ENCODE data around the gene ASPHD2.

The ASPHD2 gene

DNA sequence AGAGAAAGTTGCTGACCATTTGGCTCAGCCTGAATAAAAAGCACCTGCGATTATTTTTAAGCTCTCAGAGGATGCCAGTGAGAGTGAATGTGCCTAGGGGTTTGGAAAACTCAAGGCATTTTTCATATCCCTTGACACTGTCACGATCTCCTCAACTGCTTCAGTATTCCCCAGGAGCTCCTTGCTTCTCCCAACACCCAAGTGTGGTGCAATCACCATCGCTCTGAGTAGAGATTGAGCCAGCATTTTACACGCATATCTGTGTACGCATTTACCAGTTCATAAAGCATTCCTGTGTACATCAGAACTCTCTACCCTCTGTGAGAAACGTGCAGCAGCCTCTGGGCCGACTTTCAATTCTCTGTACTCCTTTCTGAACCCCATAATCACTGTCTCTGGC is 56.0 kb downstream of the ASPHD2 start:
- no peak for DNase-seq (ENCODE audit: low read depth)
- no peak overlapping the region for H3K4me3 ChIP-seq (replicated peaks; ENCODE audit: low read depth, low read length)
- TF ChIP-seq, protein P1, sequence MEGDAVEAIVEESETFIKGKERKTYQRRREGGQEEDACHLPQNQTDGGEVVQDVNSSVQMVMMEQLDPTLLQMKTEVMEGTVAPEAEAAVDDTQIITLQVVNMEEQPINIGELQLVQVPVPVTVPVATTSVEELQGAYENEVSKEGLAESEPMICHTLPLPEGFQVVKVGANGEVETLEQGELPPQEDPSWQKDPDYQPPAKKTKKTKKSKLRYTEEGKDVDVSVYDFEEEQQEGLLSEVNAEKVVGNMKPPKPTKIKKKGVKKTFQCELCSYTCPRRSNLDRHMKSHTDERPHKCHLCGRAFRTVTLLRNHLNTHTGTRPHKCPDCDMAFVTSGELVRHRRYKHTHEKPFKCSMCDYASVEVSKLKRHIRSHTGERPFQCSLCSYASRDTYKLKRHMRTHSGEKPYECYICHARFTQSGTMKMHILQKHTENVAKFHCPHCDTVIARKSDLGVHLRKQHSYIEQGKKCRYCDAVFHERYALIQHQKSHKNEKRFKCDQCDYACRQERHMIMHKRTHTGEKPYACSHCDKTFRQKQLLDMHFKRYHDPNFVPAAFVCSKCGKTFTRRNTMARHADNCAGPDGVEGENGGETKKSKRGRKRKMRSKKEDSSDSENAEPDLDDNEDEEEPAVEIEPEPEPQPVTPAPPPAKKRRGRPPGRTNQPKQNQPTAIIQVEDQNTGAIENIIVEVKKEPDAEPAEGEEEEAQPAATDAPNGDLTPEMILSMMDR (IDR thresholded peaks at IDR 0.05; ENCODE audit: low read length, missing control alignments): no peak

DNA sequence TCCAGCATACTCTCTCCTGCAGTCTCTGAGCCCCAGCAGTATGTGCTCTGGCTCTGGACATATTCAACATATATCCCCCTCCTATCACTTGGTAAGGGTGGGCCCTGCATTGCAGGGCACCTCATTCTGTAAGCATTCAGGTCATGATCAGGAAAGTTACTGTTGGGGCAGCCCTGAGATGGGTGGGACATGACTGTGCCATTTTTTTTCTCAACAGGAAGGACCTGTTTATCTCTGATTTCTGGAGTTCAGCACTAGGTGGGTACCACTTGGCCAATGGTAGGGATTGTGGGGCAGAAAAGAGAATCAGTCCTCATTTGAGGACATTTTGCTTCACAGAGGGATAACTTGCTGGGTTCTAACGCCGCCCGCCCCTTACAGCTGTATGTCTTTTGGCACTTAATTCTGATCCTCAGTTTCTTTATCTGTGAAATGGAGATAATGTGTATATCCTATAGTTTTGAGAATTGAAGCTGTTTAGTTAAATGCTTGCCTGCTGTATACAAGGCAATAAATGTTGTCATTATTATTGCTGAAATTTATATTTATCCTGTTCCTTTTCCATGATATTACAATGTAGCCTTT is 56.8 kb downstream of the ASPHD2 start:
- no peak for DNase-seq (ENCODE audit: low read depth)
- no peak overlapping the region for H3K4me3 ChIP-seq (replicated peaks; ENCODE audit: low read depth, low read length)
- TF ChIP-seq, protein P1 (IDR thresholded peaks at IDR 0.05; ENCODE audit: low read length, missing control alignments): no peak

- DNase-seq (ENCODE audit: low read depth): no peak
- no peak overlapping the region for H3K4me3 ChIP-seq (replicated peaks; ENCODE audit: low read depth, low read length)
- TF ChIP-seq, protein P1 (IDR thresholded peaks at IDR 0.05; ENCODE audit: low read length, missing control alignments): no peak
Observed at GRCh38 chr22:26486394-26486793, 57.3 kb downstream of the ASPHD2 start.

DNA sequence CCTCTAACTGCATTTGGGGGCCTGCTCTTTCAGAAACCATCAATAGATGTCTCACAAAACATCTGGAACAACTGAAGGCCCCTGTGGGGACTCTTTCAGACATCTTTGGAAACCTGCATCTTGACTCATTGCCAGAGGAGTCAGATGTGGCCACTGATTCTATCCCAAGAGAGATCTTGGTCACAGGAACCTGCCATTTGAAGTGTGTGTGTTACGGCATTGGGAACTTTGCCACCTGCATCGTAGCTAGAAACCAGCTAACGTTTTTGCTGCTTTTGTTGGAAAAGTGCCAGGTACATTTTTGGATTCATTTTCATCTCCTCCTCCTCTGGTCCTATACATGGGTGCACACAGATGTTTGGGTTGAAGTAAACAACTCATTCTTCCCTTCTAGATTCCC is 58.9 kb downstream of the ASPHD2 start:
- DNase-seq (ENCODE audit: low read depth): no peak
- H3K4me3 ChIP-seq (replicated peaks; ENCODE audit: low read depth, low read length): no peak overlapping the region
- TF ChIP-seq, protein P1 (IDR thresholded peaks at IDR 0.05; ENCODE audit: low read length, missing control alignments): no peak

DNA sequence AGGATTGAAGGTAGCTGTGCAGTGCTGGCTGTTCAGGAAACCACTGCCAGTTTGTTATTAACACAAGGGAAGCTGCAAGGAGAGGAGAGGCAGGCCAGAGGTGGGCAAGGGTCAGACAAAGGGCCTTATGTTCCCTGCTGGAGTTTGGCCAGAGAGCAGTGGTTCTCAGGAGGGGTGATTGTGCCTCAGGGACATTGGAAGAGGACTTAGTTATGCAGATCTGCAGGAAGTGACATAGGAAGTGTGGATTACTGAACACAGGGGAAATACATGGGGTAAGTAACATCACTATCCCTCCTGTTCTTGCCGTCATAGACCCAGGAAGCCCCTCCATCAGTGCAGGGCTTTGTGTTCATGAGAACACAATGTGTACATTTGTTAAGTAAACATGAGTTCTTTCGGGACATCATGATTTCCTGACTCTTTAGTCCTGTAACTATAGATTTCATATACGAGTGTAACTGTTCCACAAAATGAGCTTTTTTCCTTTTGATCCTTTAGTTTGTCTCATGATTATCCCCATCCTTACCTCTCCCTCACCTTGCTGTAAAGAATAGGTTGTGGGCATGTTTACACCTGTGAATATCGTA is 60.5 kb downstream of the ASPHD2 start:
- no peak for DNase-seq (ENCODE audit: low read depth)
- TF ChIP-seq, protein P1 (IDR thresholded peaks at IDR 0.05; ENCODE audit: low read length, missing control alignments): no peak
- no peak overlapping the region for H3K4me3 ChIP-seq (replicated peaks; ENCODE audit: low read depth, low read length)

DNA sequence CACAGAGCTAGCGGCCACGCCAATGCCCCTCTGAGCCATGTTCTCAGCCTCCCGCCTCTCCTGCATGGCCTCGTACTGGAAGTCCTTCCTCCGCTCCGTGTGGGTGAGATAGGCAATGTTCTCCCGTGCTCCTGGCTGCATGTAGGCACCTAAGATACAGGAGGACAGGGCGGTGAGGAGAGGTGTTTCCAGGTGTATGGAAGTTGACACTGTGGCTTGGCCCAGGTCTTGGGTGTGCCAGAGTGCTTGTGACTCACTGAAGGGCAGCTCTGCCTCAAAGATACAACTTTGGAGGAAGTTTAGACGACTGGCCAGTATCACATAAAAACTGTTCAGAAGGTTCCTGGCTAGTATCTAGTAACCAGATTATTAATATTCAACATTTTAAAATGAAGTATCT is 63.2 kb downstream of the ASPHD2 start:
- TF ChIP-seq, protein P1 (IDR thresholded peaks at IDR 0.05; ENCODE audit: low read length, missing control alignments): no peak
- H3K4me3 ChIP-seq (replicated peaks; ENCODE audit: low read depth, low read length): no peak overlapping the region

DNA sequence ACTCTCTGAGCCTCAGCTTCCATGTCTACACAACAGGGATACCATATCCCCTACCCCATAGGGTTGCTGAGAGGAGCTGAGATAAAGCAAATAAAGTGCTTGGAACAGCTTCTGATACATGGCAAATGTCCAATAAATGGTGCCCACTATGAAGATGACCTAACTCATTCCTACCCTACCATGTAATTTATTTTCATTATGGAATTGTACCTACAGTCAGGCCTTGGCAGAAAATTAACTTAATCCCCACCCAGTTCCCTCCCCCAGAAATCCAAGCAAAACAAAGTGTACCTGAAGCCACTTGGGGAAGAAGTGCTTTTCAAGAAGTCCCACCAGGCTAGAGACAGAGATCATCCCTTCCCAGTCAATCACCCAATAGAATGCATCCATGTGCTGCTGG is 65.4 kb downstream of the ASPHD2 start:
- H3K4me3 ChIP-seq (replicated peaks; ENCODE audit: low read depth, low read length): no peak overlapping the region
- TF ChIP-seq, protein P1 (IDR thresholded peaks at IDR 0.05; ENCODE audit: low read length, missing control alignments): no peak

More for the DNA sequence above, 63.2 kb downstream of the ASPHD2 start:
- no peak for DNase-seq (ENCODE audit: low read depth)

More for the DNA sequence above, 65.4 kb downstream of the ASPHD2 start:
- no peak for DNase-seq (ENCODE audit: low read depth)
